GM13977 (cell line): ENCODE measurements around the gene STIM1.
A peak's percentile ranks its signal among the peaks of the same experiment; 100 is the strongest.

Source experiments
- DNase-seq: peaks from one replicate; pipeline ENCODE4 v3.0.0; 2012; ENCODE audit warnings: low spot score
- CTCF ChIP-seq: IDR thresholded peaks from 2 replicates; pipeline ENCODE4 v1.5.1; 2012; ENCODE audit warnings: mild to moderate bottlenecking, control low read depth; ENCODE audit not compliant: insufficient read depth; ENCODE audit errors: extremely low read depth, missing control alignments
- in situ Hi-C: fragments of 300-500 bp; cut with MboI; formaldehyde crosslinking; loops from one replicate; pipeline ENCODE4 v1.12.0; 2022; ENCODE audit warnings: low sequenced_read_pairs, low pct_unique_long_range_greater_than_20kb, mixed read lengths, inconsistent platforms; ENCODE audit not compliant: unreplicated experiment

Gene STIM1

GRCh38 chr11:3841426-3842350 lies 13.8 kb upstream of the STIM1 start:
- in situ Hi-C loops, result no loop called here
- DNase-seq, result peak; percentile 91
- TF ChIP-seq CTCF, result peak; percentile 86

- no peak for TF ChIP-seq CTCF
- in situ Hi-C loops, result no loop called here
- DNase-seq, result no peak
These were observed 12.1 kb upstream of the STIM1 start for GRCh38 chr11:3843326-3843725.

- DNase-seq, result no peak
- in situ Hi-C loops, result loop anchor here (5.0 kb wide), 1 partner anchor 227 kb away; no protein-coding TSS in a partner anchor
- TF ChIP-seq CTCF, result no peak
These were observed 10.2 kb upstream of the STIM1 start for GRCh38 chr11:3845246-3845645.

- no peak for TF ChIP-seq CTCF
- no peak for DNase-seq
- in situ Hi-C loops, result loop anchor here (5.0 kb wide), 1 partner anchor 227 kb away; no protein-coding TSS in a partner anchor
These were observed 9.8 kb upstream of the STIM1 start for GRCh38 chr11:3845670-3846069.

- TF ChIP-seq CTCF, result peak; percentile 69
- in situ Hi-C loops, result loop anchor here (5.0 kb wide), 1 partner anchor 223 kb away; no protein-coding TSS in a partner anchor
- DNase-seq, result peak; percentile 37
These were observed 6.1 kb upstream of the STIM1 start for GRCh38 chr11:3849297-3849874.

GRCh38 chr11:3853545-3853842 lies 2.0 kb upstream of the STIM1 start:
- TF ChIP-seq CTCF, result no peak
- DNase-seq, result no peak
- in situ Hi-C loops, result loop anchor here (10.0 kb wide), 1 partner anchor 111 kb away; no protein-coding TSS in a partner anchor
